WTC11 (cell line): ENCODE results near the gene MAPRE2. TPM values are rescaled to one million over a fixed set of nuclear protein-coding genes. Genes with fewer than 3 reads are reported as not detected.

Experiments
- ATAC-seq: fragments of 200-7000 bp; cut with Tn5 transposase; 2 replicates; pipeline ENCODE4 v1.10.0; 2021; ENCODE audit warnings: mild to moderate bottlenecking, moderate library complexity
- CTCF ChIA-PET: fragments of 300-600 bp; sonication (Branson Sonifier 250); formaldehyde crosslinking; loops from one replicate; lab custom pipeline; 2021; ENCODE audit warnings: antibody characterized with exemption; lab: Charles Lee
- POLR2A ChIA-PET: fragments of 350-600 bp; sonication (Branson Sonifier 250); formaldehyde crosslinking; loops from one replicate; lab custom pipeline; 2021; ENCODE audit warnings: antibody characterized with exemption; lab: Charles Lee
- DNase-seq: peaks from one replicate; pipeline ENCODE4 v3.0.0; 2021; ENCODE audit warnings: low spot score
- H3K27ac Mint-ChIP-seq: 2 replicates; pipeline ENCODE4 v1.8.0; 2021; ENCODE audit warnings: mixed read lengths
- H3K27me3 Mint-ChIP-seq: 2 replicates; pipeline ENCODE4 v1.8.0; 2021; ENCODE audit warnings: low read depth, mild to moderate bottlenecking, moderate library complexity, mixed read lengths
- H3K36me3 Mint-ChIP-seq: 2 replicates; pipeline ENCODE4 v1.8.0; 2021; ENCODE audit warnings: mixed read lengths
- H3K4me1 Mint-ChIP-seq: 2 replicates; pipeline ENCODE4 v1.8.0; 2022; ENCODE audit warnings: mixed read lengths
- H3K4me3 Mint-ChIP-seq: 2 replicates; pipeline ENCODE4 v1.8.0; 2021; ENCODE audit warnings: mild to moderate bottlenecking, moderate library complexity, mixed read lengths
- H3K9me3 Mint-ChIP-seq: 2 replicates; pipeline ENCODE4 v1.8.0; 2021; ENCODE audit warnings: mixed read lengths
- CBFB ChIP-seq: sonication (generic); formaldehyde crosslinking; IDR thresholded peaks from 2 replicates; pipeline ENCODE4 v1.8.1; 2022; ENCODE audit warnings: mild to moderate bottlenecking, low read depth, missing genetic modification reagents
- CDX4 ChIP-seq: fragments of 250-450 bp; sonication (Bioruptor Pico); IDR thresholded peaks from 2 replicates; pipeline ENCODE4 v1.9.0; 2021; ENCODE audit warnings: moderate library complexity, mild to moderate bottlenecking, inconsistent platforms, borderline replicate concordance
- E2F4 ChIP-seq: sonication (generic); formaldehyde crosslinking; IDR thresholded peaks from 2 replicates; pipeline ENCODE4 v1.8.1; 2022; ENCODE audit warnings: low read depth, mild to moderate bottlenecking, moderate library complexity, missing genetic modification reagents, borderline replicate concordance
- ELF4 ChIP-seq: sonication (generic); formaldehyde crosslinking; IDR thresholded peaks from 2 replicates; pipeline ENCODE4 v1.8.1; 2022; ENCODE audit warnings: low read depth, mild to moderate bottlenecking, moderate library complexity, missing genetic modification reagents
- ERG ChIP-seq: fragments of 250-450 bp; sonication (Bioruptor Pico); IDR thresholded peaks from 2 replicates; pipeline ENCODE4 v1.8.0; 2021; ENCODE audit warnings: mild to moderate bottlenecking
- JUN ChIP-seq: sonication (generic); formaldehyde crosslinking; IDR thresholded peaks from 2 replicates; pipeline ENCODE4 v1.8.0; 2023; ENCODE audit warnings: mild to moderate bottlenecking, missing genetic modification reagents
- OVOL2 ChIP-seq: fragments of 250-450 bp; sonication (Bioruptor Pico); IDR thresholded peaks from 2 replicates; pipeline ENCODE4 v1.9.0; 2021; ENCODE audit warnings: mild to moderate bottlenecking, borderline replicate concordance
- PRDM15 ChIP-seq: sonication (generic); formaldehyde crosslinking; IDR thresholded peaks from 2 replicates; pipeline ENCODE4 v1.8.0; 2022; ENCODE audit warnings: missing genetic modification reagents
- SOX15 ChIP-seq: fragments of 250-450 bp; sonication (Bioruptor Pico); IDR thresholded peaks from 2 replicates; pipeline ENCODE4 v1.9.0; 2021; ENCODE audit warnings: mild to moderate bottlenecking
- SP1 ChIP-seq: sonication (generic); formaldehyde crosslinking; conservative IDR thresholded peaks from 2 replicates; pipeline ENCODE4 v1.8.1; 2022; ENCODE audit warnings: missing genetic modification reagents
- ZBTB21 ChIP-seq: sonication (generic); formaldehyde crosslinking; IDR thresholded peaks from 2 replicates; pipeline ENCODE4 v1.8.1; 2023; ENCODE audit warnings: mild to moderate bottlenecking, missing genetic modification reagents, borderline replicate concordance
- ZMAT4 ChIP-seq: fragments of 250-450 bp; sonication (Bioruptor Pico); IDR thresholded peaks from 2 replicates; pipeline ENCODE4 v1.9.0; 2021; ENCODE audit warnings: mild to moderate bottlenecking
- ZNF232 ChIP-seq: sonication (generic); formaldehyde crosslinking; IDR thresholded peaks from 2 replicates; pipeline ENCODE4 v1.8.0; 2022; ENCODE audit warnings: mild to moderate bottlenecking, missing genetic modification reagents
- ZNF396 ChIP-seq: fragments of 250-450 bp; sonication (Bioruptor Pico); IDR thresholded peaks from 2 replicates; pipeline ENCODE4 v1.8.0; 2021; ENCODE audit warnings: mild to moderate bottlenecking, moderate library complexity, borderline replicate concordance
- total RNA-seq: library from RNA; stranded (reverse); gene quantifications from 3 replicates; pipeline ENCODE4 v1.2.3, GENCODE V29; 2021
- TF ChIP-seq, protein P1 (sequence below): sonication (generic); formaldehyde crosslinking; IDR thresholded peaks from 2 replicates; pipeline ENCODE4 v1.8.1; 2023; ENCODE audit warnings: mild to moderate bottlenecking, missing genetic modification reagents, borderline replicate concordance

MAPRE2 gene
- total RNA-seq, 1 experiment from 2014 or later = 20.4 TPM

DNA sequence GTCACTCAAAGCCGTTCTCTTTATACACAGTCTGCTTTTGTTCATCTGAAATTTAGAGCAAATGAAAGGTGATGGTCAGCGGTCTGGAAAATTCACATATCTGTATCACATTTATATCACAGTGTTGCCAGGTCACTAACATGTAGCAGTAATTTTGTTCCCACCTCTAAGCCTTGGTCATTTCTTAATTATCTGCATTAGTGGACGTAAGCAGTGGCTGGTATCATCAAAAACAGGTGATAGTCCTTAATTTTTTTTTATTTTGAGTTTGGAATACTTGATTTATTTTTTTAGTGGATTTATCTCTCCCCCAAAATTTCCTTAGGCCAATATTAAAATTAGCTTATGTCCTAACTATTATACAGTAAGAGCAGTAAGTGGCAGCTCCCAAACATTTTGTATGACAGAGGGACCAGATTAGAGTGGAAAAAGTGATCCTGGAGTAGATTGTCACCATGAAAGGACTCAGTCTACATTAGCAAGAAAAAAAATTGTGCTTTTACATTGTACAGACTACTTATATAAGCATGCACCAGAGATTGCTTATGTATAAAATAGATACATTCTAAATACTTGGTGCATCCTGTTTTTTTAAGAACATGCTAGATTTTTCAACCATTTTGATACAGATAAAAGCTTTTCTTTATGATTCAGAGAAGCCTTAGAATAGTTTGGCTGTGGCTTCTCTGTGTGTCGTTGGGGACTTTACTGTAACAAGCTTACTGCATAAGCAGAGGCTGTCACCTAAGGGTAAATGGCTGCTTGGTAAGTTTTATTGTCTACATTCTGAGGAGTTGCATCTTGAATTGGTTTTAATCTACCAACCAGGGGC lies 65.0 kb downstream of the MAPRE2 start (continued):
- TF ChIP-seq PRDM15 (CRISPR knock-in tag) = no peak
- TF ChIP-seq OVOL2 (CRISPR knock-in tag) = no peak
- TF ChIP-seq JUN = no peak

- TF ChIP-seq SOX15 (CRISPR knock-in tag) (no peak), E2F4 (no peak), CBFB (CRISPR knock-in tag) (no peak), ZMAT4 (CRISPR knock-in tag) (no peak), ZBTB21 (no peak), ERG (CRISPR knock-in tag) (no peak), ZNF232 (CRISPR knock-in tag) (no peak), CDX4 (CRISPR knock-in tag) (no peak), SP1 (CRISPR knock-in tag) (no peak), OVOL2 (CRISPR knock-in tag) (no peak), ZNF396 (CRISPR knock-in tag) (no peak), ELF4 (CRISPR knock-in tag) (no peak)
- TF ChIP-seq, protein P1, sequence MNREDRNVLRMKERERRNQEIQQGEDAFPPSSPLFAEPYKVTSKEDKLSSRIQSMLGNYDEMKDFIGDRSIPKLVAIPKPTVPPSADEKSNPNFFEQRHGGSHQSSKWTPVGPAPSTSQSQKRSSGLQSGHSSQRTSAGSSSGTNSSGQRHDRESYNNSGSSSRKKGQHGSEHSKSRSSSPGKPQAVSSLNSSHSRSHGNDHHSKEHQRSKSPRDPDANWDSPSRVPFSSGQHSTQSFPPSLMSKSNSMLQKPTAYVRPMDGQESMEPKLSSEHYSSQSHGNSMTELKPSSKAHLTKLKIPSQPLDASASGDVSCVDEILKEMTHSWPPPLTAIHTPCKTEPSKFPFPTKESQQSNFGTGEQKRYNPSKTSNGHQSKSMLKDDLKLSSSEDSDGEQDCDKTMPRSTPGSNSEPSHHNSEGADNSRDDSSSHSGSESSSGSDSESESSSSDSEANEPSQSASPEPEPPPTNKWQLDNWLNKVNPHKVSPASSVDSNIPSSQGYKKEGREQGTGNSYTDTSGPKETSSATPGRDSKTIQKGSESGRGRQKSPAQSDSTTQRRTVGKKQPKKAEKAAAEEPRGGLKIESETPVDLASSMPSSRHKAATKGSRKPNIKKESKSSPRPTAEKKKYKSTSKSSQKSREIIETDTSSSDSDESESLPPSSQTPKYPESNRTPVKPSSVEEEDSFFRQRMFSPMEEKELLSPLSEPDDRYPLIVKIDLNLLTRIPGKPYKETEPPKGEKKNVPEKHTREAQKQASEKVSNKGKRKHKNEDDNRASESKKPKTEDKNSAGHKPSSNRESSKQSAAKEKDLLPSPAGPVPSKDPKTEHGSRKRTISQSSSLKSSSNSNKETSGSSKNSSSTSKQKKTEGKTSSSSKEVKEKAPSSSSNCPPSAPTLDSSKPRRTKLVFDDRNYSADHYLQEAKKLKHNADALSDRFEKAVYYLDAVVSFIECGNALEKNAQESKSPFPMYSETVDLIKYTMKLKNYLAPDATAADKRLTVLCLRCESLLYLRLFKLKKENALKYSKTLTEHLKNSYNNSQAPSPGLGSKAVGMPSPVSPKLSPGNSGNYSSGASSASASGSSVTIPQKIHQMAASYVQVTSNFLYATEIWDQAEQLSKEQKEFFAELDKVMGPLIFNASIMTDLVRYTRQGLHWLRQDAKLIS = no peak
- no peak for DNase-seq
- no peak overlapping the region for H3K27ac Mint-ChIP-seq
- POLR2A ChIA-PET = no interaction called here
- H3K4me3 Mint-ChIP-seq = no peak overlapping the region
- H3K4me1 Mint-ChIP-seq = no peaks in the 10 kb centered on the region
- H3K9me3 Mint-ChIP-seq = peaks cover 11% of the 10 kb centered on the region
- H3K27me3 Mint-ChIP-seq = no peaks in the 10 kb centered on the region
- no peak for ATAC-seq
- no peaks in the 10 kb centered on the region for H3K36me3 Mint-ChIP-seq
- CTCF ChIA-PET = interaction anchor here (0.9 kb wide), 1 partner anchor 16 kb away, joined by 3 read pairs; no protein-coding TSS in a partner anchor
These were observed 65.6 kb downstream of the MAPRE2 start for GRCh38 chr18:35106845-35107148.
